Stimulated activated CD8-positive, alpha-beta memory T cell treated with anti-CD3 and anti-CD28 coated beads, Interleukin-7, amount 100 ng/mL, for 1 hour (primary cell): ENCODE measurements around the gene PTGR3.

Source experiments
- DNase-seq, 2 donors: peaks; one replicate each; pipeline ENCODE4 v3.0.0-alpha.2; 2020; ENCODE audit warnings: low read depth in 2 of 2

Gene PTGR3

GRCh38 chr18:75169411-75169810 lies 39.5 kb downstream of the PTGR3 start:
- no peak for DNase-seq

- DNase-seq = no peak
These were observed 40.3 kb downstream of the PTGR3 start for GRCh38 chr18:75168619-75169018.

- DNase-seq = no peak
These were observed 41.0 kb downstream of the PTGR3 start for GRCh38 chr18:75167759-75168618.

- DNase-seq = no peak
These were observed 41.8 kb downstream of the PTGR3 start for GRCh38 chr18:75167137-75167536.

- DNase-seq = no peak
These were observed 43.0 kb downstream of the PTGR3 start for GRCh38 chr18:75165926-75166325.

- no peak for DNase-seq
These were observed 44.5 kb downstream of the PTGR3 start for GRCh38 chr18:75164479-75164878.

- no peak for DNase-seq
These were observed 45.2 kb downstream of the PTGR3 start for GRCh38 chr18:75163736-75164135.

GRCh38 chr18:75162978-75163377 lies 46.0 kb downstream of the PTGR3 start:
- no peak for DNase-seq

GRCh38 chr18:75162467-75162866 lies 46.5 kb downstream of the PTGR3 start:
- DNase-seq = no peak

GRCh38 chr18:75161256-75162028 lies 47.5 kb downstream of the PTGR3 start:
- DNase-seq = no peak

- DNase-seq = no peak
These were observed 48.6 kb downstream of the PTGR3 start for GRCh38 chr18:75160364-75160763.

GRCh38 chr18:75159646-75160356 lies 49.1 kb downstream of the PTGR3 start:
- no peak for DNase-seq

GRCh38 chr18:75159238-75159518 lies 49.8 kb downstream of the PTGR3 start:
- DNase-seq = no peak
